Measurements from ENCODE around the gene COL20A1.
"Not testable (repeated sequence)": the region's sequence is repeated elsewhere in the genome, so short reads cannot be mapped to it uniquely, and the experiment has no call there.

COL20A1 gene

GRCh38 chr20:63297371-63297781 lies 4.4 kb downstream of the COL20A1 start:
- peaks cover 9% of the 10 kb centered on the region for H3K9me3 Mint-ChIP-seq
- intact Hi-C loops (cut with micrococcal nuclease) = no loop called here
- H3K36me3 Mint-ChIP-seq (ENCODE audit: low read depth) = no peaks in the 10 kb centered on the region
- no peak overlapping the region for H3K27ac Mint-ChIP-seq
- no peaks in the 10 kb centered on the region for H3K4me1 Mint-ChIP-seq (ENCODE audit: low read depth)
- no peak overlapping the region for H3K4me3 Mint-ChIP-seq
- peaks cover 35% of the 10 kb centered on the region for H3K27me3 Mint-ChIP-seq

- Mint-ChIP-seq H3K36me3 (ENCODE audit: low read depth) (no peaks in the 10 kb centered on the region), H3K27ac (no peak overlapping the region), H3K9me3 (peaks cover 9% of the 10 kb centered on the region), H3K4me1 (ENCODE audit: low read depth) (no peaks in the 10 kb centered on the region), H3K27me3 (peaks cover 34% of the 10 kb centered on the region), H3K4me3 (no peak overlapping the region)
- intact Hi-C loops (cut with micrococcal nuclease) = no loop called here
Measured at GRCh38 chr20:63297796-63298572, 5.0 kb downstream of the COL20A1 start.

- H3K27ac Mint-ChIP-seq = no peak overlapping the region
- H3K27me3 Mint-ChIP-seq = peaks cover 32% of the 10 kb centered on the region
- H3K9me3 Mint-ChIP-seq = peaks cover 9% of the 10 kb centered on the region
- H3K4me1 Mint-ChIP-seq (ENCODE audit: low read depth) = no peaks in the 10 kb centered on the region
- H3K36me3 Mint-ChIP-seq (ENCODE audit: low read depth) = no peaks in the 10 kb centered on the region
- no peak overlapping the region for H3K4me3 Mint-ChIP-seq
- intact Hi-C loops (cut with micrococcal nuclease) = no loop called here
Measured at GRCh38 chr20:63298731-63299312, 5.8 kb downstream of the COL20A1 start.

- peaks cover 9% of the 10 kb centered on the region for H3K9me3 Mint-ChIP-seq
- H3K27me3 Mint-ChIP-seq = peaks cover 7% of the 10 kb centered on the region
- no peak overlapping the region for H3K27ac Mint-ChIP-seq
- no peaks in the 10 kb centered on the region for H3K36me3 Mint-ChIP-seq (ENCODE audit: low read depth)
- intact Hi-C loops (cut with micrococcal nuclease) = no loop called here
- H3K4me3 Mint-ChIP-seq = no peak overlapping the region
- no peaks in the 10 kb centered on the region for H3K4me1 Mint-ChIP-seq (ENCODE audit: low read depth)
Measured at GRCh38 chr20:63301671-63302070, 8.7 kb downstream of the COL20A1 start.

- no peaks in the 10 kb centered on the region for H3K4me1 Mint-ChIP-seq (ENCODE audit: low read depth)
- H3K36me3 Mint-ChIP-seq (ENCODE audit: low read depth) = no peaks in the 10 kb centered on the region
- intact Hi-C loops (cut with micrococcal nuclease) = no loop called here
- H3K27ac Mint-ChIP-seq = no peak overlapping the region
- peaks cover 3% of the 10 kb centered on the region for H3K27me3 Mint-ChIP-seq
- H3K9me3 Mint-ChIP-seq = peaks cover 9% of the 10 kb centered on the region
- no peak overlapping the region for H3K4me3 Mint-ChIP-seq
Measured at GRCh38 chr20:63303095-63303666, 10.2 kb downstream of the COL20A1 start.

GRCh38 chr20:63305393-63305792 lies 12.4 kb downstream of the COL20A1 start:
- Mint-ChIP-seq H3K36me3 (ENCODE audit: low read depth) (no peaks in the 10 kb centered on the region), H3K27me3 (peaks cover 7% of the 10 kb centered on the region), H3K27ac (no peak overlapping the region), H3K4me1 (ENCODE audit: low read depth) (no peaks in the 10 kb centered on the region), H3K4me3 (no peak overlapping the region), H3K9me3 (peaks cover 9% of the 10 kb centered on the region)
- intact Hi-C loops (cut with micrococcal nuclease) = no loop called here

GRCh38 chr20:63305933-63306672 lies 13.1 kb downstream of the COL20A1 start:
- H3K9me3 Mint-ChIP-seq; H3K36me3 Mint-ChIP-seq (ENCODE audit: low read depth); H3K4me1 Mint-ChIP-seq (ENCODE audit: low read depth); intact Hi-C loops (cut with micrococcal nuclease); H3K4me3 Mint-ChIP-seq; H3K27ac Mint-ChIP-seq; H3K27me3 Mint-ChIP-seq: not testable (repeated sequence)

- Mint-ChIP-seq H3K4me3 (no peak overlapping the region), H3K27me3 (peaks cover 6% of the 10 kb centered on the region), H3K36me3 (ENCODE audit: low read depth) (no peaks in the 10 kb centered on the region), H3K9me3 (peaks cover 1% of the 10 kb centered on the region), H3K4me1 (ENCODE audit: low read depth) (no peaks in the 10 kb centered on the region), H3K27ac (no peak overlapping the region)
- intact Hi-C loops (cut with micrococcal nuclease) = no loop called here
Measured at GRCh38 chr20:63306673-63307537, 13.9 kb downstream of the COL20A1 start.

GRCh38 chr20:63307538-63308217 lies 14.7 kb downstream of the COL20A1 start:
- no peaks in the 10 kb centered on the region for H3K36me3 Mint-ChIP-seq (ENCODE audit: low read depth)
- intact Hi-C loops (cut with micrococcal nuclease) = no loop called here
- no peaks in the 10 kb centered on the region for H3K4me1 Mint-ChIP-seq (ENCODE audit: low read depth)

GRCh38 chr20:63308218-63308911 lies 15.4 kb downstream of the COL20A1 start:
- Mint-ChIP-seq H3K4me3 (no peak overlapping the region), H3K36me3 (ENCODE audit: low read depth) (no peaks in the 10 kb centered on the region), H3K9me3 (no peaks in the 10 kb centered on the region), H3K4me1 (ENCODE audit: low read depth) (no peaks in the 10 kb centered on the region), H3K27me3 (peaks cover 4% of the 10 kb centered on the region), H3K27ac (no peak overlapping the region)
- intact Hi-C loops (cut with micrococcal nuclease) = no loop called here

More at GRCh38 chr20:63307538-63308217, 14.7 kb downstream of the COL20A1 start:
- Mint-ChIP-seq H3K4me3 (no peak overlapping the region), H3K27ac (no peak overlapping the region), H3K27me3 (peaks cover 4% of the 10 kb centered on the region), H3K9me3 (no peaks in the 10 kb centered on the region)

GRCh38 chr20:63309261-63310071 lies 16.5 kb downstream of the COL20A1 start:
- Mint-ChIP-seq H3K27ac (no peak overlapping the region), H3K36me3 (ENCODE audit: low read depth) (no peaks in the 10 kb centered on the region), H3K4me1 (ENCODE audit: low read depth) (no peaks in the 10 kb centered on the region), H3K9me3 (no peaks in the 10 kb centered on the region), H3K4me3 (no peak overlapping the region), H3K27me3 (peaks cover 4% of the 10 kb centered on the region)
- intact Hi-C loops (cut with micrococcal nuclease) = loop anchor here (1.0 kb wide), 1 partner anchor 72 kb away; no protein-coding TSS in a partner anchor
